Uterus (tissue), 2 donors: ENCODE data around the gene EWSR1.

ENCODE experiments used
- CTCF ChIP-seq, 4 experiments: fragments of 200-600 bp in 2 of 4; fragments of 450-650 bp in 2 of 4; sonication (generic) in 2 of 4; IDR thresholded peaks; one replicate each; pipeline ENCODE4 v1.5.1; 2016 to 2019; ENCODE audit warnings: antibody characterized with exemption in 4 of 4, mild to moderate bottlenecking in 2 of 4, moderate library complexity in 1 of 4
- POLR2A ChIP-seq, 2 donors: fragments of 450-650 bp; IDR thresholded peaks; one replicate each; pipeline ENCODE4 v1.6.1; 2016; ENCODE audit warnings: antibody characterized with exemption in 2 of 2, mild to moderate bottlenecking in 1 of 2, moderate library complexity in 1 of 2

GRCh38 chr22:29323641-29324040 is 55.6 kb downstream of the EWSR1 start:
- TF ChIP-seq POLR2A (IDR thresholded peaks at IDR 0.05) (no peak), CTCF (IDR thresholded peaks at IDR 0.05) (no peak)
